WERI-Rb-1 (cell line): ENCODE measurements around the gene PPFIA1.

Experiments used
- DNase-seq: peaks from one replicate; pipeline ENCODE4 v3.0.0-alpha.2; 2020
- H3K27ac ChIP-seq: fragments of 250-450 bp; sonication (Bioruptor Pico); 2 replicates; pipeline ENCODE4 v1.5.1; 2020; ENCODE audit warnings: mild to moderate bottlenecking, moderate library complexity
- H3K27me3 ChIP-seq: fragments of 250-450 bp; sonication (Bioruptor Pico); 2 replicates; pipeline ENCODE4 v1.5.1; 2021; ENCODE audit warnings: mild to moderate bottlenecking, low read depth, moderate library complexity; ENCODE audit not compliant: insufficient read depth, severe bottlenecking
- H3K36me3 ChIP-seq: fragments of 250-450 bp; sonication (Bioruptor Pico); 2 replicates; pipeline ENCODE4 v1.5.1; 2020; ENCODE audit warnings: mild to moderate bottlenecking, moderate library complexity
- H3K4me3 ChIP-seq: 2 replicates; pipeline ENCODE4 v1.5.1; 2011; ENCODE audit warnings: low read depth, mild to moderate bottlenecking, control low read depth, low read length
- H3K9me3 ChIP-seq: fragments of 250-450 bp; sonication (Bioruptor Pico); 2 replicates; pipeline ENCODE4 v1.5.1; 2021; ENCODE audit warnings: mild to moderate bottlenecking, moderate library complexity; ENCODE audit not compliant: severe bottlenecking
- TF ChIP-seq, protein P1 (sequence below): IDR thresholded peaks from 2 replicates; pipeline ENCODE4 v1.5.1; 2011; ENCODE audit warnings: low read depth, mild to moderate bottlenecking, control low read depth, inconsistent platforms, low read length

Gene PPFIA1

GRCh38 chr11:70359451-70360205 is 89.1 kb downstream of the PPFIA1 start:
- Histone ChIP-seq H3K4me3 (no peak overlapping the region), H3K9me3 (no peaks in the 10 kb centered on the region), H3K27me3 (no peaks in the 10 kb centered on the region), H3K27ac (no peak overlapping the region), H3K36me3 (peaks cover 87% of the 10 kb centered on the region)
- TF ChIP-seq, protein P1, sequence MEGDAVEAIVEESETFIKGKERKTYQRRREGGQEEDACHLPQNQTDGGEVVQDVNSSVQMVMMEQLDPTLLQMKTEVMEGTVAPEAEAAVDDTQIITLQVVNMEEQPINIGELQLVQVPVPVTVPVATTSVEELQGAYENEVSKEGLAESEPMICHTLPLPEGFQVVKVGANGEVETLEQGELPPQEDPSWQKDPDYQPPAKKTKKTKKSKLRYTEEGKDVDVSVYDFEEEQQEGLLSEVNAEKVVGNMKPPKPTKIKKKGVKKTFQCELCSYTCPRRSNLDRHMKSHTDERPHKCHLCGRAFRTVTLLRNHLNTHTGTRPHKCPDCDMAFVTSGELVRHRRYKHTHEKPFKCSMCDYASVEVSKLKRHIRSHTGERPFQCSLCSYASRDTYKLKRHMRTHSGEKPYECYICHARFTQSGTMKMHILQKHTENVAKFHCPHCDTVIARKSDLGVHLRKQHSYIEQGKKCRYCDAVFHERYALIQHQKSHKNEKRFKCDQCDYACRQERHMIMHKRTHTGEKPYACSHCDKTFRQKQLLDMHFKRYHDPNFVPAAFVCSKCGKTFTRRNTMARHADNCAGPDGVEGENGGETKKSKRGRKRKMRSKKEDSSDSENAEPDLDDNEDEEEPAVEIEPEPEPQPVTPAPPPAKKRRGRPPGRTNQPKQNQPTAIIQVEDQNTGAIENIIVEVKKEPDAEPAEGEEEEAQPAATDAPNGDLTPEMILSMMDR: no peak
- no peak for DNase-seq

- H3K4me3 ChIP-seq: no peak overlapping the region
- peaks cover 87% of the 10 kb centered on the region for H3K36me3 ChIP-seq
- TF ChIP-seq, protein P1: no peak
- H3K9me3 ChIP-seq: no peaks in the 10 kb centered on the region
- no peaks in the 10 kb centered on the region for H3K27me3 ChIP-seq
- no peak for DNase-seq
- no peak overlapping the region for H3K27ac ChIP-seq
Observed at GRCh38 chr11:70360211-70360610, 89.7 kb downstream of the PPFIA1 start.

DNA sequence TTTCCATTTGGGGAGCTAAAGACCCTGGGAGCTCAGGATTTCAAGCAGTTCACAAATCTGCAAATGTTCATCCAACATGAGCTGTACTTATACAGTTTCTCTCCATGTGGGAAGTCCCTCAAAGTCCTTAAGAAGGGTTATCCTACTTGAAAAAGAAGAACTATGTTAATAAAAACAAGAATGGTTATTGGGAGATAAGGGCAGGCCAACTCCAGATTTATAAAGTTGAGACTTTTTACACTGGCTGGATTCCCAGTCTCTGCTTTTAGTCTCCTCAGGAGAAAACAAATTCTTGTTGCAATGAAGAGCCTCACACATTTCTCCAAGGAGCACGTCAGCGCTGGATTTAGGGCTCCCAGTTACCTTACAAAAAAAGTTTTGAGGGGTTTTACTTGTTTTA is 93.7 kb downstream of the PPFIA1 start:
- TF ChIP-seq, protein P1: no peak
- DNase-seq: no peak
- no peak overlapping the region for H3K27ac ChIP-seq
- H3K4me3 ChIP-seq: no peak overlapping the region
- H3K36me3 ChIP-seq: peaks cover 64% of the 10 kb centered on the region
- H3K27me3 ChIP-seq: no peaks in the 10 kb centered on the region
- no peaks in the 10 kb centered on the region for H3K9me3 ChIP-seq

DNA sequence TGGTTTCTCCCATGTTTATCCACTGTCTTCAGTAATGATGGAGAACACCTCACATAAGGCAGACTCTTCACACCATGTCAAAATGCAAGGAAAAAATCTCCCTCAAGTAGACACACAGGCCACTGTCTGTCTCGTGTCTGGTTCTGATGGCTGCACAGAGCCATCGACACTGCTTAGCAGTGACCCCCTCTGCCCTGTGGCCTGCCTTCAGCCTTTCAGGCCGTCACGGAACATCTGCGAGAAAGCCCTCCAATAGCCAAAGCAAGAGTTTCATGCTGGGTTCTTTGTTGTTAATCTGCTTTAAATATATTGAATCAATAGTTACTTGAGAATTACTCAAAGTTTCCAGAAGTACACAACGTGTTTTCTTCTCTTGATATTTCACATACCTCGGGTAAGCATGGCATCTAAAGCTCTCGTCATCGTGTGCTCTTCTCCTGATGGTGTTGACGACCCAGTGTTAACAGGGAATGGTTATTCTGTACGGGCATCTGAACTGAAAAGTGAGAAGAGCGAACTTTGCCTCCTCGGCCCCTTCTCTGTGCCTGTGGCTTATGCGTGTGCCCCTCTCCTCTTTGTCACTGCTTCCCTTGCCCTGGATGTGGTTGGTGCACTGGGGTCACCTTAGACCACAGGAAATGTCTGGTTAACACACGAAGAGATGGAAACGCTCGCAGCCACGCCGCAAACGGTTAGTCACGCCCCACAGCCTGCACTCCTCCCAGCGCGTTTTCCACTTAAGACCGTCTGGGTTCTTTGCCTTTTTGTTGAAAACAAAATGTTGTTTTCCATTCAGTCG is 94.5 kb downstream of the PPFIA1 start:
- H3K4me3 ChIP-seq: no peak overlapping the region
- no peaks in the 10 kb centered on the region for H3K9me3 ChIP-seq
- TF ChIP-seq, protein P1: no peak
- no peaks in the 10 kb centered on the region for H3K27me3 ChIP-seq
- peaks cover 56% of the 10 kb centered on the region for H3K36me3 ChIP-seq
- no peak for DNase-seq
- H3K27ac ChIP-seq: no peak overlapping the region

- Histone ChIP-seq H3K36me3 (peaks cover 52% of the 10 kb centered on the region), H3K4me3 (no peak overlapping the region), H3K27ac (no peak overlapping the region), H3K9me3 (no peaks in the 10 kb centered on the region), H3K27me3 (no peaks in the 10 kb centered on the region)
- no peak for DNase-seq
- TF ChIP-seq, protein P1: no peak
Observed at GRCh38 chr11:70365544-70365927, 95.0 kb downstream of the PPFIA1 start.
